Breast epithelium (tissue), 3 donors: Measurements from ENCODE around the gene EIF5A2.

Experiments
- POLR2AphosphoS5 ChIP-seq, 3 donors: sonication (generic); formaldehyde crosslinking; IDR thresholded peaks; one replicate each; pipeline ENCODE4 v1.6.1; 2017; ENCODE audit warnings: antibody characterized with exemption in 3 of 3
- TF ChIP-seq, protein P1 (sequence below), 3 donors: fragments of 450-650 bp; IDR thresholded peaks; one replicate each; pipeline ENCODE4 v1.5.1; 2016 to 2017; ENCODE audit warnings: antibody characterized with exemption in 3 of 3, mild to moderate bottlenecking in 3 of 3, moderate library complexity in 3 of 3

DNA sequence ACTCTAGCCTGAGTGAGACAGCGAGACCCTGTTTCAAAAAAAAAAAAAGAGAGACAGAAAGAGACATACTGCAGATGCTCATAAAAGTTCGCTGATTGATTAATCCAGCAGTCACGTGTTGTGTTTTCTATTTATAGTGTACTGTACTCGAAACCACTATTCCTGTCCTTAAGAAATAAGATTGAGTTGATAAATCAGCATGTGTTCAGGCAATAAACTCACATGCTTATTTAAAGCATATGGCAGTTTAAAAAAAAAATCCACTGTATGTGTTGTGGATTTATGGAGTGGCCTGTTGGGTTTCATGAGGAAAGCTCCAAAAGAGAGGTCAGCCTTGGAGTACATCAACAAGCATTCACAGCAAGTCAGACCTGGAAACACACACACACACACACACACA lies 56.1 kb downstream of the EIF5A2 start:
- TF ChIP-seq, protein P1, sequence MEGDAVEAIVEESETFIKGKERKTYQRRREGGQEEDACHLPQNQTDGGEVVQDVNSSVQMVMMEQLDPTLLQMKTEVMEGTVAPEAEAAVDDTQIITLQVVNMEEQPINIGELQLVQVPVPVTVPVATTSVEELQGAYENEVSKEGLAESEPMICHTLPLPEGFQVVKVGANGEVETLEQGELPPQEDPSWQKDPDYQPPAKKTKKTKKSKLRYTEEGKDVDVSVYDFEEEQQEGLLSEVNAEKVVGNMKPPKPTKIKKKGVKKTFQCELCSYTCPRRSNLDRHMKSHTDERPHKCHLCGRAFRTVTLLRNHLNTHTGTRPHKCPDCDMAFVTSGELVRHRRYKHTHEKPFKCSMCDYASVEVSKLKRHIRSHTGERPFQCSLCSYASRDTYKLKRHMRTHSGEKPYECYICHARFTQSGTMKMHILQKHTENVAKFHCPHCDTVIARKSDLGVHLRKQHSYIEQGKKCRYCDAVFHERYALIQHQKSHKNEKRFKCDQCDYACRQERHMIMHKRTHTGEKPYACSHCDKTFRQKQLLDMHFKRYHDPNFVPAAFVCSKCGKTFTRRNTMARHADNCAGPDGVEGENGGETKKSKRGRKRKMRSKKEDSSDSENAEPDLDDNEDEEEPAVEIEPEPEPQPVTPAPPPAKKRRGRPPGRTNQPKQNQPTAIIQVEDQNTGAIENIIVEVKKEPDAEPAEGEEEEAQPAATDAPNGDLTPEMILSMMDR (IDR thresholded peaks at IDR 0.05): no peak
- TF ChIP-seq POLR2AphosphoS5 (IDR thresholded peaks at IDR 0.05): no peak
